Chondrocyte (in vitro differentiated cells): ENCODE data around the gene NDUFA13. TPM values are rescaled to one million over a fixed set of nuclear protein-coding genes. Genes with fewer than 3 reads are reported as not detected.
A peak's percentile ranks its signal among the peaks of the same experiment; 100 is the strongest.

Experiments used
- DNase-seq: peaks from one replicate; pipeline ENCODE4 v3.0.0; 2021; ENCODE audit warnings: mixed read lengths, low spot score
- H3K27ac Mint-ChIP-seq: one replicate; pipeline ENCODE4 v1.8.0; 2021; ENCODE audit warnings: mild to moderate bottlenecking, moderate library complexity, mixed read lengths; ENCODE audit not compliant: unreplicated experiment
- H3K27me3 Mint-ChIP-seq: 2 replicates; pipeline ENCODE4 v1.8.0; 2021; ENCODE audit warnings: low read depth, mixed read lengths
- H3K36me3 Mint-ChIP-seq: 2 replicates; pipeline ENCODE4 v1.8.0; 2021; ENCODE audit warnings: low read depth, mixed read lengths
- H3K4me1 Mint-ChIP-seq: 2 replicates; pipeline ENCODE4 v1.8.0; 2021; ENCODE audit warnings: low read depth, mild to moderate bottlenecking, mixed read lengths
- H3K4me3 Mint-ChIP-seq: one replicate; pipeline ENCODE4 v1.8.0; 2021; ENCODE audit warnings: mild to moderate bottlenecking, moderate library complexity, mixed read lengths; ENCODE audit not compliant: unreplicated experiment
- H3K9me3 Mint-ChIP-seq: 2 replicates; pipeline ENCODE4 v1.8.0; 2021; ENCODE audit warnings: low read depth, mixed read lengths
- CTCF ChIP-seq: fragments of 200-600 bp; sonication (generic); IDR thresholded peaks from 2 replicates; pipeline ENCODE4 v1.5.0; 2021; ENCODE audit warnings: antibody characterized with exemption, mild to moderate bottlenecking, moderate library complexity
- total RNA-seq: library from RNA; stranded (reverse); gene quantifications from 3 replicates; pipeline ENCODE4 v1.2.1, GENCODE V29; 2021

Gene NDUFA13
- total RNA-seq, 1 donor from 2014 or later = 313 TPM

- H3K9me3 Mint-ChIP-seq = no peaks in the 10 kb centered on the region
- no peak for DNase-seq
- peaks cover 2% of the 10 kb centered on the region for H3K27me3 Mint-ChIP-seq
- H3K4me3 Mint-ChIP-seq = no peak overlapping the region
- no peaks in the 10 kb centered on the region for H3K36me3 Mint-ChIP-seq
- H3K4me1 Mint-ChIP-seq = peaks cover 38% of the 10 kb centered on the region
- peak overlapping the region; percentile 13 for H3K27ac Mint-ChIP-seq
- no peak for TF ChIP-seq CTCF
These were observed 33.1 kb downstream of the NDUFA13 start for GRCh38 chr19:19548915-19549759.

- TF ChIP-seq CTCF = no peak
- no peaks in the 10 kb centered on the region for H3K9me3 Mint-ChIP-seq
- peaks cover 2% of the 10 kb centered on the region for H3K27me3 Mint-ChIP-seq
- peaks cover 38% of the 10 kb centered on the region for H3K4me1 Mint-ChIP-seq
- DNase-seq = peak; percentile 78
- H3K4me3 Mint-ChIP-seq = no peak overlapping the region
- no peaks in the 10 kb centered on the region for H3K36me3 Mint-ChIP-seq
- H3K27ac Mint-ChIP-seq = no peak overlapping the region
These were observed 33.9 kb downstream of the NDUFA13 start for GRCh38 chr19:19549804-19550464.

- Mint-ChIP-seq H3K27me3 (peaks cover 2% of the 10 kb centered on the region), H3K36me3 (no peaks in the 10 kb centered on the region), H3K4me1 (peaks cover 38% of the 10 kb centered on the region), H3K9me3 (no peaks in the 10 kb centered on the region), H3K27ac (no peak overlapping the region), H3K4me3 (no peak overlapping the region)
- peak; percentile 83 for DNase-seq
- no peak for TF ChIP-seq CTCF
These were observed 34.5 kb downstream of the NDUFA13 start for GRCh38 chr19:19550485-19550929.

GRCh38 chr19:19550972-19551852, 35.2 kb downstream of the NDUFA13 start:
- TF ChIP-seq CTCF = no peak
- H3K36me3 Mint-ChIP-seq = no peaks in the 10 kb centered on the region
- H3K27ac Mint-ChIP-seq = peak overlapping the region; percentile 63
- no peaks in the 10 kb centered on the region for H3K9me3 Mint-ChIP-seq
- H3K27me3 Mint-ChIP-seq = peaks cover 2% of the 10 kb centered on the region
- H3K4me3 Mint-ChIP-seq = no peak overlapping the region
- peaks cover 38% of the 10 kb centered on the region for H3K4me1 Mint-ChIP-seq
- DNase-seq = no peak

GRCh38 chr19:19551853-19552192, 35.8 kb downstream of the NDUFA13 start:
- H3K9me3 Mint-ChIP-seq = no peaks in the 10 kb centered on the region
- DNase-seq = no peak
- peak overlapping the region; percentile 81 for H3K27ac Mint-ChIP-seq
- peaks cover 38% of the 10 kb centered on the region for H3K4me1 Mint-ChIP-seq
- no peaks in the 10 kb centered on the region for H3K36me3 Mint-ChIP-seq
- TF ChIP-seq CTCF = no peak
- H3K27me3 Mint-ChIP-seq = peaks cover 2% of the 10 kb centered on the region
- no peak overlapping the region for H3K4me3 Mint-ChIP-seq
